Body of pancreas (tissue), 4 donors: ENCODE results near the gene GAK. TPM values are rescaled to one million over a fixed set of nuclear protein-coding genes. Genes with fewer than 3 reads are reported as not detected.
"Not testable (repeated sequence)": the region's sequence is repeated elsewhere in the genome, so short reads cannot be mapped to it uniquely, and the experiment has no call there.

ENCODE experiments used
- ATAC-seq: fragments of 150-250 bp; one replicate; pipeline ENCODE4 v1.9.1; 2016
- DNase-seq, 4 donors: peaks; one replicate each; pipeline ENCODE4 v3.0.0-alpha.2; 2019
- H3K27ac ChIP-seq, 4 donors: fragments of 200-600 bp; sonication (generic); 1 replicate in 3 of 4; 2 replicates in 1 of 4; pipeline versions ENCODE4 v1.5.1 to v1.6.1; 2016 to 2019; ENCODE audit warnings: mild to moderate bottlenecking in 1 of 4, mixed read lengths in 1 of 4, moderate library complexity in 1 of 4
- H3K27me3 ChIP-seq, 2 donors: fragments of 200-600 bp; sonication (generic); one replicate each; pipeline ENCODE4 v1.6.0; 2016; ENCODE audit warnings: mild to moderate bottlenecking in 1 of 2
- H3K36me3 ChIP-seq, 2 donors: fragments of 200-600 bp; sonication (generic); replicated peaks in 1 of 2; 2 replicates each; pipeline ENCODE4 v1.5.1; 2016; ENCODE audit warnings: low read depth in 2 of 2; ENCODE audit not compliant: insufficient read depth in 1 of 2
- H3K4me1 ChIP-seq: fragments of 200-600 bp; sonication (generic); one replicate; pipeline ENCODE4 v1.6.0; 2016
- H3K4me3 ChIP-seq, 2 donors: fragments of 200-600 bp; sonication (generic); 1 replicate in 1 of 2; 2 replicates in 1 of 2; pipeline ENCODE4 v1.5.1; 2016 to 2019
- H3K9me3 ChIP-seq, 3 donors: fragments of 200-600 bp; sonication (generic); 1 replicate in 2 of 3; 2 replicates in 1 of 3; pipeline ENCODE4 v1.5.1; 2016
- CTCF ChIP-seq, 7 experiments: fragments of 450-650 bp in 4 of 7; fragments of 200-600 bp in 3 of 7; sonication (generic) in 3 of 7; IDR thresholded peaks; one replicate each; pipeline ENCODE4 v1.5.1; 2016 to 2019; ENCODE audit warnings: antibody characterized with exemption in 7 of 7
- POLR2A ChIP-seq, 3 donors: fragments of 450-650 bp; IDR thresholded peaks; one replicate each; pipeline ENCODE4 v1.6.1; 2016; ENCODE audit warnings: antibody characterized with exemption in 3 of 3, mild to moderate bottlenecking in 2 of 3
- WGBS, 2 donors: methylation state at CpG; one replicate each; pipeline ENCODE4 v1.1.5; 2017; 5-methylcytosine and 5-hydroxymethylcytosine counted together
- intact Hi-C: fragments of 100-400 bp; cut with DNase I; formaldehyde crosslinking; loops from one replicate; pipeline ENCODE4 v1.15.1; 2023
- total RNA-seq, 2 donors: library from RNA; depleted of rRNA; stranded (reverse); fragments of >200 nt; gene quantifications; one replicate each; pipeline ENCODE4 v1.1.0, GENCODE V29; 2016

Gene GAK
- total RNA-seq, 2 donors from 2014 or later, result 126 to 127 TPM

- Histone ChIP-seq H3K4me3 (no peak overlapping the region), H3K4me1 (peaks cover 53% of the 10 kb centered on the region), H3K36me3 (no peaks in the 10 kb centered on the region), H3K27ac (peak overlapping the region in 3 of 4 donors; percentile 71 to 97 (median 96)), H3K9me3 (no peaks in the 10 kb centered on the region), H3K27me3 (no peaks in the 10 kb centered on the region)
- 12 to 13% methylated on average over 3 of the region's 3 CpGs for WGBS, 2 donors
- DNase-seq (peak in 3 of 4 donors; percentile 15 to 46 (median 41)), ATAC-seq (no peak)
- intact Hi-C loops, result no loop called here
- TF ChIP-seq CTCF (IDR thresholded peaks at IDR 0.05) (no peak), POLR2A (IDR thresholded peaks at IDR 0.05) (peak in 1 of 3 donors; percentile 23)
These were observed 2.0 kb downstream of the GAK start for GRCh38 chr4:930028-930551.

- peaks cover 53% of the 10 kb centered on the region for H3K4me1 ChIP-seq
These were observed 2.9 kb downstream of the GAK start for GRCh38 chr4:929096-929765.

GRCh38 chr4:927566-927965 lies 4.5 kb downstream of the GAK start:
- H3K4me3 ChIP-seq, H3K27me3 ChIP-seq, ATAC-seq, H3K27ac ChIP-seq, intact Hi-C loops, H3K9me3 ChIP-seq, H3K36me3 ChIP-seq: not testable (repeated sequence)
- DNase-seq, result peak in 1 of 4 donors; percentile 8
- 81 to 95% methylated on average over 11 to 18 of the region's 21 CpGs for WGBS, 2 donors
- H3K4me1 ChIP-seq, result peaks cover 47% of the 10 kb centered on the region

More at GRCh38 chr4:929096-929765, 2.9 kb downstream of the GAK start:
- peak overlapping the region in 1 of 4 donors; percentile 97 for H3K27ac ChIP-seq
- ATAC-seq, result no peak
- 85% methylated on average over 17 of the region's 17 CpGs for WGBS, 2 donors
- no peaks in the 10 kb centered on the region for H3K36me3 ChIP-seq
- DNase-seq, result no peak
- H3K4me3 ChIP-seq, result no peak overlapping the region
- no peaks in the 10 kb centered on the region for H3K9me3 ChIP-seq
- H3K27me3 ChIP-seq, result no peaks in the 10 kb centered on the region
- TF ChIP-seq CTCF (IDR thresholded peaks at IDR 0.05), result no peak
- no peak for TF ChIP-seq POLR2A (IDR thresholded peaks at IDR 0.05)
- intact Hi-C loops, result no loop called here

GRCh38 chr4:926538-926937 lies 5.6 kb downstream of the GAK start:
- Histone ChIP-seq H3K9me3 (no peaks in the 10 kb centered on the region), H3K27ac (no peak overlapping the region), H3K4me3 (no peak overlapping the region), H3K4me1 (peaks cover 47% of the 10 kb centered on the region), H3K36me3 (no peaks in the 10 kb centered on the region), H3K27me3 (no peaks in the 10 kb centered on the region)
- ATAC-seq (peak; percentile 46), DNase-seq (peak; percentile 40 to 60 (median 54))
- WGBS, 2 donors, result 54 to 61% methylated on average over 7 to 8 of the region's 17 CpGs
- intact Hi-C loops, result no loop called here
- TF ChIP-seq CTCF (IDR thresholded peaks at IDR 0.05) (peak in 5 of 7 experiments; percentile 36 to 47 (median 44)), POLR2A (IDR thresholded peaks at IDR 0.05) (no peak)

GRCh38 chr4:925771-926500 lies 6.2 kb downstream of the GAK start:
- 73 to 84% methylated on average over 14 to 26 of the region's 26 CpGs for WGBS, 2 donors
- H3K4me3 ChIP-seq, result no peak overlapping the region
- no peaks in the 10 kb centered on the region for H3K27me3 ChIP-seq
- ATAC-seq (no peak), DNase-seq (peak in 1 of 4 donors; percentile 7)
- no peak for TF ChIP-seq POLR2A (IDR thresholded peaks at IDR 0.05)
- no peak for TF ChIP-seq CTCF (IDR thresholded peaks at IDR 0.05)
- no peak overlapping the region for H3K27ac ChIP-seq
- intact Hi-C loops, result no loop called here
- H3K4me1 ChIP-seq, result peaks cover 46% of the 10 kb centered on the region
- H3K9me3 ChIP-seq, result no peaks in the 10 kb centered on the region
- no peaks in the 10 kb centered on the region for H3K36me3 ChIP-seq
